Hepatocyte (in vitro differentiated cells): ENCODE measurements around the gene RUFY3. TPM values are rescaled to one million over a fixed set of nuclear protein-coding genes. Genes with fewer than 3 reads are reported as not detected.

Experiments
- DNase-seq: peaks from one replicate; pipeline ENCODE4 v3.0.0-alpha.2; 2016; ENCODE audit warnings: low spot score
- H2AFZ ChIP-seq: fragments of 200-600 bp; sonication (generic); 2 replicates; pipeline ENCODE4 v1.6.0; 2016; ENCODE audit warnings: antibody characterized with exemption, mild to moderate bottlenecking
- H3K27ac ChIP-seq: fragments of 200-600 bp; sonication (generic); 2 replicates; pipeline ENCODE4 v1.5.1; 2016; ENCODE audit warnings: mild to moderate bottlenecking
- H3K27me3 ChIP-seq: fragments of 200-600 bp; sonication (generic); 2 replicates; pipeline ENCODE4 v1.6.1; 2016
- H3K36me3 ChIP-seq: fragments of 200-600 bp; sonication (generic); replicated peaks from 2 replicates; pipeline ENCODE4 v1.5.1; 2016; ENCODE audit warnings: low read depth; ENCODE audit not compliant: insufficient read depth
- H3K4me1 ChIP-seq: fragments of 200-600 bp; sonication (generic); 2 replicates; pipeline ENCODE4 v1.5.1; 2016; ENCODE audit warnings: mild to moderate bottlenecking, moderate library complexity; ENCODE audit not compliant: insufficient read depth
- H3K4me2 ChIP-seq: fragments of 200-600 bp; sonication (generic); 2 replicates; pipeline ENCODE4 v1.6.0; 2016
- H3K4me3 ChIP-seq: fragments of 200-600 bp; sonication (generic); 2 replicates; pipeline ENCODE4 v1.5.1; 2016; ENCODE audit warnings: mild to moderate bottlenecking
- H3K79me2 ChIP-seq: fragments of 200-600 bp; sonication (generic); 2 replicates; pipeline ENCODE4 v1.6.0; 2017; ENCODE audit warnings: mild to moderate bottlenecking
- H3K9me2 ChIP-seq: fragments of 200-600 bp; sonication (generic); replicated peaks from 2 replicates; pipeline ENCODE4 v1.6.0; 2017; ENCODE audit warnings: mild to moderate bottlenecking; ENCODE audit not compliant: insufficient read depth
- H3K9me3 ChIP-seq: fragments of 200-600 bp; sonication (generic); 2 replicates; pipeline ENCODE4 v1.5.1; 2016; ENCODE audit warnings: low read depth, mild to moderate bottlenecking
- H4K20me1 ChIP-seq: fragments of 200-600 bp; sonication (generic); 2 replicates; pipeline ENCODE4 v1.6.0; 2016; ENCODE audit warnings: mild to moderate bottlenecking; ENCODE audit not compliant: insufficient read depth, poor library complexity, severe bottlenecking
- EZH2 ChIP-seq: fragments of 200-600 bp; sonication (generic); IDR thresholded peaks from 2 replicates; pipeline ENCODE4 v1.6.1; 2016; ENCODE audit warnings: antibody characterized with exemption, mild to moderate bottlenecking, borderline replicate concordance
- EZH2phosphoT487 ChIP-seq: fragments of 200-600 bp; sonication (generic); IDR thresholded peaks from one replicate; pipeline ENCODE4 v1.6.1; 2018; ENCODE audit warnings: antibody characterized with exemption, mild to moderate bottlenecking, low read depth, moderate library complexity; ENCODE audit not compliant: unreplicated experiment, severe bottlenecking
- WGBS: methylation state at CpG from one replicate; pipeline ENCODE4 v1.1.6; 2016; ENCODE audit warnings: low lambda C conversion rate; ENCODE audit errors: missing lambda C conversion rate; 5-methylcytosine and 5-hydroxymethylcytosine counted together
- polyA plus RNA-seq: library from polyadenylated mRNA; unstranded; fragments of >200 nt; fragmentation: Nextera tagmentation; extraction: Ambion mirVana; gene quantifications from 2 replicates; pipeline ENCODE4 v1.2.1, GENCODE V29; 2016
- total RNA-seq: library from RNA; depleted of rRNA; stranded (reverse); fragments of >200 nt; gene quantifications from 2 replicates; pipeline ENCODE4 v1.2.3, GENCODE V29; 2014
- TF ChIP-seq, protein P1 (sequence below): fragments of 200-600 bp; sonication (generic); IDR thresholded peaks from 2 replicates; pipeline ENCODE4 v1.5.1; 2016; ENCODE audit warnings: antibody characterized with exemption, mild to moderate bottlenecking; ENCODE audit not compliant: poor library complexity

The RUFY3 gene
- total and polyA plus RNA-seq, 2 experiments from 2014 or later = 22.2 to 40.1 TPM

DNA sequence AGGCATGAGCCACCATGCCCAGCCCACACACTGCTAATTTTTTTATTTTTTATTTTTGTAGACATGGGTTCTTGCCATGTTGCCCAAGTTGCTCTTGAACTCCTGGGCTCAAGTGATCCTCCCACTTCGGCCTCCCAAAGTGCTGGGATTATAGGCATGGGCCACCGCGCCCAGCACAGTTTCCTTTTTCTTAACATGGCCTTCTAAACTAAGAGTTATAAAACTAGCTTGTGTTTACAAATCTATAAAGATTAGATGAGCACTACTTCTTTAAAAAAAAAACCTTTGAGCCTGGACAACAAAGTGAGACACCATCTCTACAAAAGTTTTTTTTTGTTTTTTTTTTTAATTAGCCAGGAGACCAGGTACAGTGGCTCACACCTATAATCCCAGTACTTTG is 107.3 kb downstream of the RUFY3 start:
- Histone ChIP-seq H4K20me1 (peaks cover 18% of the 10 kb centered on the region), H3K9me3 (no peaks in the 10 kb centered on the region), H2AFZ (no peak overlapping the region), H3K4me2 (no peak overlapping the region), H3K36me3 (peaks cover 4% of the 10 kb centered on the region), H3K79me2 (peaks cover 37% of the 10 kb centered on the region), H3K4me3 (no peak overlapping the region), H3K4me1 (no peaks in the 10 kb centered on the region), H3K27me3 (no peaks in the 10 kb centered on the region), H3K27ac (no peak overlapping the region), H3K9me2 (no peaks in the 10 kb centered on the region)
- TF ChIP-seq EZH2 (no peak), EZH2phosphoT487 (no peak)
- TF ChIP-seq, protein P1, sequence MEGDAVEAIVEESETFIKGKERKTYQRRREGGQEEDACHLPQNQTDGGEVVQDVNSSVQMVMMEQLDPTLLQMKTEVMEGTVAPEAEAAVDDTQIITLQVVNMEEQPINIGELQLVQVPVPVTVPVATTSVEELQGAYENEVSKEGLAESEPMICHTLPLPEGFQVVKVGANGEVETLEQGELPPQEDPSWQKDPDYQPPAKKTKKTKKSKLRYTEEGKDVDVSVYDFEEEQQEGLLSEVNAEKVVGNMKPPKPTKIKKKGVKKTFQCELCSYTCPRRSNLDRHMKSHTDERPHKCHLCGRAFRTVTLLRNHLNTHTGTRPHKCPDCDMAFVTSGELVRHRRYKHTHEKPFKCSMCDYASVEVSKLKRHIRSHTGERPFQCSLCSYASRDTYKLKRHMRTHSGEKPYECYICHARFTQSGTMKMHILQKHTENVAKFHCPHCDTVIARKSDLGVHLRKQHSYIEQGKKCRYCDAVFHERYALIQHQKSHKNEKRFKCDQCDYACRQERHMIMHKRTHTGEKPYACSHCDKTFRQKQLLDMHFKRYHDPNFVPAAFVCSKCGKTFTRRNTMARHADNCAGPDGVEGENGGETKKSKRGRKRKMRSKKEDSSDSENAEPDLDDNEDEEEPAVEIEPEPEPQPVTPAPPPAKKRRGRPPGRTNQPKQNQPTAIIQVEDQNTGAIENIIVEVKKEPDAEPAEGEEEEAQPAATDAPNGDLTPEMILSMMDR = no peak
- WGBS = 98% methylated on average over 3 of the region's 3 CpGs
- no peak for DNase-seq

DNA sequence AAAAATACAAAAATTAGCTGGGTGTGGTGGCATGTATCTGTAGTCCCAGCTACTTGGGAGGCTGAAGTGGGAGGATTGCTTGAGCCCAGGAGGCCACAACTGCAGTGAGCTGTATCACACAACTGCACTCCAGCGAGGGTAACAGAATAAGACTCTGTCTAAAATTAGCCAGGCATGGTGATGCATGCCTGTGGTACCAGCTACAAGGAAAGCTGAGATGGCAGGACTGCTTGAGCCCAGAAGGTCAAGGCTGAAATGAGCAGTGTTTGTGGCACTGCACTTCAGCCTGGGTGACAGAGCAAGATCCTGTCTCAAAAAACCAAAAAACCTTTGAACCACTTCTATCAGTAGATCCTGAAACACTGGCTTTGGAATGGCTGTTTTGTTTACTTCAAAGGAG is 107.7 kb downstream of the RUFY3 start:
- no peak overlapping the region for H3K27ac ChIP-seq
- H3K4me3 ChIP-seq = no peak overlapping the region
- peaks cover 4% of the 10 kb centered on the region for H3K36me3 ChIP-seq
- DNase-seq = no peak
- H3K4me2 ChIP-seq = no peak overlapping the region
- peaks cover 21% of the 10 kb centered on the region for H4K20me1 ChIP-seq
- no peaks in the 10 kb centered on the region for H3K27me3 ChIP-seq
- WGBS = 100% methylated on average over 1 of the region's 1 CpG
- H3K79me2 ChIP-seq = peaks cover 42% of the 10 kb centered on the region
- H3K9me2 ChIP-seq = no peaks in the 10 kb centered on the region
- no peak overlapping the region for H2AFZ ChIP-seq
- TF ChIP-seq EZH2 = no peak
- no peak for TF ChIP-seq EZH2phosphoT487
- TF ChIP-seq, protein P1 = no peak
- no peaks in the 10 kb centered on the region for H3K4me1 ChIP-seq
- H3K9me3 ChIP-seq = no peaks in the 10 kb centered on the region

DNA sequence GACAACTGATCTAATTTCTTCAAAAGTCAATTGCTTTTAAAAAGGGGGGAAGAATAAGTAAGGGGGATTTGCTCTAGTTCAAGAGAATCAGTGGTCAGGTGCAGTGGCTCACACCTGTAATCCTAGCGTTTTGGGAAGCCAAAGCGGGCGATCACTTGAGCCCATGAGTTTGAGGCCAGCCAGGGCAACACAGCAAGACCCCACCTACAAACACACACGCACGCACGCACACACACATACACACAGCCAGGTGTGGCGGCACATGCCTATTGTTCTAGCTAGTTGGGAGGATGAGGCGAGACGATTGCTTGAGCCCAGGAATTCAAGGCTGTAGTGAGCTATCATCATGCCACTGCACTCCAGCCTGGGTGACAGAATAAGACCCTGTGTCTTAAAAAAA is 108.3 kb downstream of the RUFY3 start:
- Histone ChIP-seq H3K27me3 (no peaks in the 10 kb centered on the region), H3K4me1 (no peaks in the 10 kb centered on the region), H3K4me2 (no peak overlapping the region), H4K20me1 (peaks cover 24% of the 10 kb centered on the region), H3K4me3 (no peak overlapping the region), H3K36me3 (peaks cover 4% of the 10 kb centered on the region), H3K9me2 (no peaks in the 10 kb centered on the region), H3K79me2 (peaks cover 47% of the 10 kb centered on the region), H2AFZ (no peak overlapping the region), H3K9me3 (no peaks in the 10 kb centered on the region), H3K27ac (no peak overlapping the region)
- 99% methylated on average over 9 of the region's 9 CpGs for WGBS
- no peak for DNase-seq
- TF ChIP-seq EZH2phosphoT487 = no peak
- no peak for TF ChIP-seq EZH2
- TF ChIP-seq, protein P1 = no peak

DNA sequence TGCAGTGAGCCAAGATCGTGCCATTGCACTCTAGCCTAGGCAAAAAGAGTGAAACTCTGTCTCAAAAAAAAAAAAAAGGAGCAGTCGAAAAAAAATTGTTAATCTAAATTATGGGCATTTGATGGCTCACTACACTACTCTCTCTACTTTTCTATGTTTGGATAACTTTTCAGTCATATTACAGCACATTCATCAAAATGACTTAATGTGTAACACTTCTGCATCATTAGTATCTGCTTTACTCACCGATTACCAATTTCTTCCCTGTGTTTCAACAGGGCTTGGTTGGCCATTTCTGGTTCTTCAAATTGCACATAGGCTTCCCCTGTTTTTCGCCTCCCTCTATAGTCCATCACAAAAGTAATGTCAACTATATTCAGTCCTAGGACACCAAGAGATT is 109.5 kb downstream of the RUFY3 start:
- Histone ChIP-seq H3K4me2 (no peak overlapping the region), H3K4me3 (no peak overlapping the region), H3K4me1 (no peaks in the 10 kb centered on the region), H2AFZ (no peak overlapping the region), H3K27me3 (no peaks in the 10 kb centered on the region), H3K36me3 (peaks cover 4% of the 10 kb centered on the region), H3K79me2 (peaks cover 60% of the 10 kb centered on the region), H3K9me2 (no peaks in the 10 kb centered on the region), H3K27ac (no peak overlapping the region), H3K9me3 (no peaks in the 10 kb centered on the region), H4K20me1 (peaks cover 34% of the 10 kb centered on the region)
- WGBS = 98% methylated on average over 4 of the region's 4 CpGs
- no peak for DNase-seq
- TF ChIP-seq, protein P1 = no peak
- TF ChIP-seq EZH2phosphoT487 = no peak
- TF ChIP-seq EZH2 = no peak
